ENCODE results near the gene CSTA.

- TF ChIP-seq CTCF (IDR thresholded peaks at IDR 0.05): no peak
- no peak for TF ChIP-seq POLR2A (IDR thresholded peaks at IDR 0.05)
These were observed 17.8 kb downstream of the CSTA start for GRCh38 chr3:122342803-122343202.

All from right lobe of liver (tissue), 4 donors.